CD1c-positive myeloid dendritic cell (primary cell): ENCODE data around the gene SDHC.

Source experiments
- DNase-seq: peaks from one replicate; pipeline ENCODE4 v3.0.0-alpha.2; 2016; ENCODE audit errors: extremely low spot score

Gene SDHC, protein sequence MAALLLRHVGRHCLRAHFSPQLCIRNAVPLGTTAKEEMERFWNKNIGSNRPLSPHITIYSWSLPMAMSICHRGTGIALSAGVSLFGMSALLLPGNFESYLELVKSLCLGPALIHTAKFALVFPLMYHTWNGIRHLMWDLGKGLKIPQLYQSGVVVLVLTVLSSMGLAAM

DNA sequence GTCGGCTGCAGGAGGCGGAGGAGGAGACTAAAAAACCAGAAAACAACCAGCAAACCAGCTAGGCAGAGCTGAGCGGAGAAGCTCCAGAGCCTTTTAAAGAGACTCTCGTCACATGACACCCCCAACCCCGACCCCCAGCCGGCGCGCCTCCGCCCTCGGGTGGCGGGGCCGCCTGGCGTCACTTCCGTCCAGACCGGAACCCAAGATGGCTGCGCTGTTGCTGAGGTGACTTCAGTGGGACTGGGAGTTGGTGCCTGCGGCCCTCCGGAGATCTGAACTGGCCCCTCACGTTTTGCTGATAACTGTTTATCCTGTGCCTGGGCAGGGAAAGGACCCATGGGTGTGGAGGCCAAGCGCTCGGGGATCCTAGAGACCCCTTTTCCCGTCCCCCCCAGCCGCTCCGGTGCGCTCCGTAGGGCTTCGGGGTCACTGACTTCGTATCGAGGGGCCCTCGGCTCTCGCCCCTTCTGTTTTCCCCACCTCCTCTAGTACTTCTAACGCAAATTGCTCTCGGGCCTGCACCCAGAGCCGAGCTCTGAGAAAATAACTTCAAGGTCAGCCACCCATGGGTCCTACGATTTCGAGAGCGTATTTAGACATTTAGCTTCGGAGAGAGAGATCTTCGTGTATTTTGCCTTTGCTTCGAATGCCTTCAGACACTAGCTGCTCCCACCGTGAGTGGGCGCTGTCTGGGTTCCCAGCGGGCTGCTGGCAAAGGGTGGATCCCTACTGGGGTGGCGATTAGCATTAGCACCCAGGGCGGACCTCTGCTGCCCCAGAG is at the start of gene SDHC:
Gene SDHC (plus strand): TSS at position 181 of the 781 bp plus-strand sequence. CDS start 25 bp downstream, at position 206.
- DNase-seq = peak; percentile 95

DNA sequence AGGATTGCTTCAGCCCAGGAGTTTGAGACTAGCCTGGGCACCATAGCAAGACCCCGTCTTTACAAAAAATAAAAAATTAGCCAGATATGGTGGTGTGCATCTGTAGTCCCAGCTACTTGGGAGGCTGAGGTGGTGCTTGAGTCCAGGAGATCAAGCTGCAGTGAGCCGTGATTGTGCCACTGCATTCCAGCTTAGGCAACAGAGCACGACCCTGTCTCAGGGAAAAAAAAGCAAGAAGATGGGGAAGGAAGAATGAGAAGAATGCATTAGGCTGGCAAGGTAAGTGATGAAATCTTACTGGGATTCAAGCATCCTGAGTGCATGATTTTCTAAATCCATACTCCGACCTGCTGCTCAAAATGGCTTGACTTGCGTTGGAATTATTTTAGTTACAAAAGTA is 48.9 kb upstream of the SDHC start:
- no peak for DNase-seq

GRCh38 chr1:161266202-161266601 is 48.0 kb upstream of the SDHC start:
- DNase-seq = no peak

DNA sequence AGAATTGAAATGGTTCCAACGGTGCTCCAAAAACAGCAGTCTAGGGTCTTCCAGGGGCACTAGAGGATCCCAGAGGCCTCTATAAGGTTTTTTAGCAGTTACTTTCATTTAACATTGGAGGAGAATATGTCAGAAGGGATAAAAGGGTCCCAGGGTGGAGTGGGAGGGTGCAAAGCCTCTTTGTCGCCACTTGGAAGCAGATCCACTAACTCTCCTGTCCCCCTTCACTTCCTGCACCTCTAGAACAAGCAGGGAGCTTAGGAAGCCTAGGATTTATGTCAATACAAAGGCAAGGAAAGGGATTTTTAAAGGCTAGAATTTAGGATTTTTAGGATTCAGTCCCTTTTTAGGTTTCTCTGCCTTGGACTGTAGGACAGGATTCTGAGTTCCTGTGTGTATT is 47.3 kb upstream of the SDHC start:
- DNase-seq = no peak

- DNase-seq = peak; percentile 54
These were observed 46.9 kb upstream of the SDHC start for GRCh38 chr1:161267321-161267720.

GRCh38 chr1:161273402-161273801 is 40.8 kb upstream of the SDHC start:
- DNase-seq = no peak

DNA sequence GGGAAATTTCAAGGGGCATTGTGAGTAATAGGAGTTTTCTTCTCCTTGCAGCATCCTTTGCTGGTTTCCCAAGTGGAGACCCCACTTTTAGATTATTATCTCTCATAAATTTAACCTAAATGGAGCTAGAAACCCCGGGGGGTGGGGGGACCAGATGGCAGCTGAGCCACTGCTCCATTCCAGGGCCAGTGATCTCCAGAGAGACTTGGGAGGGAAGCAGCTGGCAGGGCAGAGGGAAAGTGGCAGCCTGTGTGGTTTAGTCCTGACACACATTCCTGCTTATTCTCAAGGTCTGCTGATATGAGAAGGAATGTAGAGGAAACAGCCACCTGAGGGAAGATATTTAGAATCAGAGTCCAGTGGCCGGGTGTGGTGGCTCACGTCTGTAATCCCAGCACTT is 39.3 kb upstream of the SDHC start:
- DNase-seq = no peak

DNA sequence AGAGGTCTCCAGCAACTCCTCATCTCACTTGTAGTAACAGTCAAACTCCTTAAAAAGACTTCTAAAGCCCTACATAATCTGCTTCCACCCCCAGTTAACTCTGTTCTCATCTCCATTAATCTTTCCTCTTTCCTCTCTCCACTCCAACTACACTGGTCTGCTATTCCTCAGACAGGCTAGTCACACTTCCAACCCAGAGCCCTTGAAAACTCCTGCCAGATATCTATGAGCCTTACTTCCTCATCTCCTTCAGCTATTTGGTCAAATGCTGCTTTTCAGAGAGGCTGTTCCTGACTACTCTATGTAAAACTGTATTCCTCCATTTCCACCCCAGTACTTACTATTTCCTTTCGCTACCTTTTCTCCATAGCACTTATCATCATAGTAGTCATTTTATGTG is 31.2 kb upstream of the SDHC start:
- DNase-seq = no peak

GRCh38 chr1:161285113-161285512 is 29.1 kb upstream of the SDHC start:
- no peak for DNase-seq

- DNase-seq = no peak
These were observed 28.7 kb upstream of the SDHC start for GRCh38 chr1:161285521-161285920.

GRCh38 chr1:161287482-161288054 is 26.6 kb upstream of the SDHC start:
- DNase-seq = no peak

- no peak for DNase-seq
These were observed 23.4 kb upstream of the SDHC start for GRCh38 chr1:161290779-161291178.

GRCh38 chr1:161297415-161297814 is 16.8 kb upstream of the SDHC start:
- no peak for DNase-seq

DNA sequence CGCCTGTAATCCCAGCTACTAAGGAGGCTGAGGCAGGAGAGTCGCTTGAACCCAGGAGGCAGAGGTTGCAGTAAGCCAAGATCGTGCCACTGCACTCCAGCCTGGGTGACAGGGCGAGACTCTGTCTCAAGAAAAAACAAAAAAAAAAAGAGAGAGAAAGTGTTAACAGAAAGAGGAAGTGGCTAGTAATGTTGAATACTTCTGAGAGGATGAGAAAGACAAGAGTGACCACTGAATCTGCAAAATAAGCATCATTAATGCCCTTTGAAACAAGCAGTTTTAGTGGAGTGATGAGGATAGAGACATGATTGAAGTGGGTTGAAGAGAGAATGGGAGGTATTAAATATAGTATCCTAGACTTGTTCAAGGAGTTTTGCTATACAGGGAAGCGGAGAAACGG is 16.1 kb upstream of the SDHC start:
- peak; percentile 42 for DNase-seq

DNA sequence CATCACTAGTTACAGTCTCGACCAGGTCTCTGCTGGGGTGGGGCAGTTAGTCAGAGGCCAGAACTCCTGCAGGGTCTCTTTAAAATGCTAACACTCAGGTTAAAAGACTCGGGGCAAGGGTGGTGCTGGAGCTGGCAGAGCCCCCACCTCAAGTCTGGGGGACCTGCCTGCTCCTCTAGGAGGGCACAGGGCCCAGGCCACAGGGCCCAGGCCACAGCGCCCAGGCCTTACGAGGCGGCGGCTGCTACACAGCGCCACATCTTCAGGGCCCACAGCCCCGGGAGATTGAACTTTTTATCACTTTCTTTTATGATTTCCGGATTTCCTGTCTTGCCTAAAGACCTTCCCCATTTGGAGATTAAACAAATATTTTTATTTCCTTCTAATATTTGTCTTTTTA is 14.8 kb upstream of the SDHC start:
- DNase-seq = no peak

DNA sequence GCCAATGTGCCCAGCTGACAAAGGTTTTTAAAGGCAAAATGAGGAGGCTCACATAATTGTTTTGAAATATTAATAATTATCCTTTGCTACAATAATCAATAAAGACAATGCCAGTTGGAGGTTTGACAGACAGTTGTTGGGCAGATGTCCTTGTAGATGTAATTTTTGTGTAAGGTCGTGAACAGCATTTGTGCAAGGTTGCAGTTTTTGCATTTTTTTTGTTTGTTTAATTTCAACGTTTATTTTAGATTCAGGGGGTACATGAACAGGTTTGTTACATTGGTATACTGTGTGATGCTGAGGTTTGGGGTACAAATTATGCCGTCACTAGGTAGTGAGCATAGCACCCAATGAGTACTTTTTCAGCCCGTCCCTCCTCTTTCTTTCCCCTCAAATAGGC is 13.7 kb upstream of the SDHC start:
- no peak for DNase-seq

DNA sequence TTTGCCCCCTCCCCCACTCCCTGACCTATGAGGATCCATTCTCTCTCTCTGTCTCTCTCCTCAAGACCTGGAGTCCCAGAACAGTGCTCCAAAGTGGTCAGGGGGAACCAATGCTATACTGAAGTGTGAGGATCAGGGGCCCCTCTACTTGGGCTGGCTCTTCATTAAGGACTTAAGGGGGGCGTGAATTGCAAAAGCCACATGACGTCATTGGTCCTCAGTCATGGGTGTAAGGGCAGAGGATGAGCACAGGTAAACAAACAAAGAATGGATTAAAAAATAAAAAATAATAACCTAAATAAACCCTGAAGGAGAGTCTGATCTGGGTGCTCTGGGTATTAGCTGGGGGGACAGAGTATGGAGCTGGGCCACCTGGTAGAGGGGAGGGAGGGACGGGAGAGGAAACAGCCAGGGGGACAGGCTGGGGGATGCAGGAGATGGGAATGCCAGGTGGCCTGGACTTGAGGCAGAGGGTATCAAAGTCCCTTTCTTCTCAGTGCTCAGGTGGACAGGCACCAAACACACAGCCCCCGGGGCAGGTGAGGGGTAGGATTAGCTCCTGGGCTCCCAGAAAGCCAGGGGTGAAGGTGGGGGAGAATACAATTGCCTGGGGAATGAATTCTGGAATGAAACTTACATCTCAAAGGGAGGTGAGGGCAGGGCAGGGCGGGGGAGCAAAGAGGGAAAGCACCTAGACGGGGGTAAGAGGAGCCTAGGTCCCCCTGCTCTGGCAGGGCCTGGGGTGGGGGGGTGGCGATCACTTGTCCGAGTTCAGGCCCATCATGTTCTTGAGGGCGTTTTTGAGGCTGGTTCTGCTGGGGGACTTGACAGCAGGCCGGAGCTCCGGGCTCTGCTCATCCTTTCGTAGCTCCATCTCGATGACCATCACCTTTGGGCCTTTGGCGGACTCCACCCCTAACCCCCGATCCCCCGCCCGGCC is 9.0 kb upstream of the SDHC start:
- DNase-seq = no peak

- DNase-seq = peak; percentile 94
These were observed 8.2 kb upstream of the SDHC start for GRCh38 chr1:161305867-161306519.

- DNase-seq = peak; percentile 39
These were observed 6.9 kb upstream of the SDHC start for GRCh38 chr1:161307230-161307768.

DNA sequence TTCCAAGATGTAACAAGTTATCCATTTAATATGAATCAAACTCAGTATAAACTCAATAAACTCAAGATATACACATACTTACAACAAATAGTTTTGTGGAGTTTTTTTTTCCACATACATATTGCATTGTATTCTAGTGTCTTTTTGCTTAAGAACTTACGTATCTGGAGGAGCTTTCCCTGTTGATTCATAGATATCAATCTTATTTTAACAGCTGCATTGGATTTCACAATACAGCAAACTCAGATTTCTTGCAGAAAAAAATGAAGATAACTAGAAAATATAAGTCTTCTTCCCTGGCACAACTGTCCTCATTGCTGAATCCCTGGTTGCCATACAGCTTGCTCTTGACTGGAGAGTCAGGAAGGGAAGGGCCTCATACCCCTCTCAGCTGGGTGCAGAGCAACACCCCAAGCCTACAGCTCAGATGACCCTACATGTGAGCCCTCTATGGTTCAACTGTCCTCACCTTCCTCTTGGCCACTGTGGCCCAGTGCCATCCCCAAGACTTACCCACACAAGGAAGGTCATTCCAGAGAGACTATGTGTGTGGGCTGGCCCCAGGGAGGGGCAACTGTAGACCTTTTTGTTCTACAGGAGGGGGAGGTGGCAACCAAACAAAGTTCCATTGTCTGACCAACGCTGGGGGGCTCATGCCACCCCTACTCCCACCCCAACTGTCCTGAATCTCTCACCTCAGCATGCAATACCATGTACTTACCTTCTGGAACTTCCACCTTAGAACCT is 6.1 kb upstream of the SDHC start:
- DNase-seq = no peak

DNA sequence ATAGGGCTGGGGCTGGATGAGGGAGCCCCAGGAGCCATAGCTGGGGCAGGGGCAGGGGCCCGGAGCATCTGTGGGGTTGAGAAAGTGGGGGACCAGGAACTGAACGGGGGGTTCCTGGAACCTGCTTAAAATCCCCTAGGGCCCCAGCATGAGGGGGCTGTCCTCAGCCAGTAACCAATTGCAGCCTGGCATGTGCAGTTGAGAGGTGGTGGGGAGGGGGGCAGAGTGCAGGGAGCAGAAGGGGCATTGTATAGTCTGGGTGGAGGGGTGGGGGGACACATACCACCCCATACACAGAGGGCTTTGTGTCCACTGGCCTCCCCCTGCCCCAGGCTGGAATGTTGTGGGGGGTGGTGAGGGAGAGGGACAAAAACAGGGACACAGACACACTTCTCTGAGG is 4.3 kb upstream of the SDHC start, which contains the start of gene MPZ:
Gene MPZ (minus strand): TSS at position 101 of the 400 bp plus-strand sequence. CDS start 63 bp downstream, at position 38.
- DNase-seq = no peak
